Prostate gland (tissue), 2 donors: ENCODE data around the gene MND1.

Source experiments
- CTCF ChIP-seq, 4 experiments: fragments of 200-600 bp in 2 of 4; fragments of 450-650 bp in 2 of 4; sonication (generic) in 2 of 4; IDR thresholded peaks; 1 replicate in 3 of 4; 2 replicates in 1 of 4; pipeline ENCODE4 v1.5.1; 2016 to 2019; ENCODE audit warnings: antibody characterized with exemption in 4 of 4, mild to moderate bottlenecking in 2 of 4, moderate library complexity in 2 of 4
- POLR2A ChIP-seq: fragments of 450-650 bp; IDR thresholded peaks from one replicate; pipeline ENCODE4 v1.6.1; 2016; ENCODE audit warnings: antibody characterized with exemption, mild to moderate bottlenecking
- POLR2AphosphoS5 ChIP-seq: sonication (generic); formaldehyde crosslinking; IDR thresholded peaks from one replicate; pipeline ENCODE4 v1.6.1; 2017; ENCODE audit warnings: antibody characterized with exemption

- no peak for TF ChIP-seq POLR2A
- no peak for TF ChIP-seq CTCF (IDR thresholded peaks at IDR 0.05)
- TF ChIP-seq POLR2AphosphoS5 = no peak
Measured at GRCh38 chr4:153401501-153401900, 57.0 kb downstream of the MND1 start.
